ENCODE measurements around the gene SERTM2.

Gene SERTM2

GRCh38 chrX:111505783-111506182 lies 5.7 kb upstream of the SERTM2 start:
- H3K4me1 ChIP-seq (ENCODE audit: low read length): peaks cover 9% of the 10 kb centered on the region

GRCh38 chrX:111506826-111507225 lies 4.6 kb upstream of the SERTM2 start:
- no peak for TF ChIP-seq EZH2phosphoT487 (IDR thresholded peaks at IDR 0.05; ENCODE audit: low read depth)
- no peak for TF ChIP-seq CTCF (IDR thresholded peaks at IDR 0.05; ENCODE audit: low read depth, low read length)
- H4K20me1 ChIP-seq (ENCODE audit: insufficient read depth, low read length): no peaks in the 10 kb centered on the region
- no peaks in the 10 kb centered on the region for H3K27me3 ChIP-seq (ENCODE audit: low read depth, low read length)
- no peak overlapping the region for H3K4me2 ChIP-seq (ENCODE audit: low read length)
- peaks cover 18% of the 10 kb centered on the region for H3K4me1 ChIP-seq (ENCODE audit: low read length)
- H3K4me3 ChIP-seq (ENCODE audit: low read length): no peak overlapping the region
- H2AFZ ChIP-seq (ENCODE audit: low read depth, low read length): no peak overlapping the region
- no peaks in the 10 kb centered on the region for H3K9me3 ChIP-seq (ENCODE audit: insufficient read depth, low read length)
- H3K36me3 ChIP-seq (replicated peaks; ENCODE audit: low read depth, low read length): no peaks in the 10 kb centered on the region
- no peak overlapping the region for H3K9ac ChIP-seq (ENCODE audit: low read length)
- H3K27ac ChIP-seq (ENCODE audit: low read length): no peak overlapping the region
- no peaks in the 10 kb centered on the region for H3K79me2 ChIP-seq (ENCODE audit: low read length)

More at GRCh38 chrX:111505783-111506182, 5.7 kb upstream of the SERTM2 start:
- TF ChIP-seq EZH2phosphoT487 (IDR thresholded peaks at IDR 0.05; ENCODE audit: low read depth): no peak
- TF ChIP-seq CTCF (IDR thresholded peaks at IDR 0.05; ENCODE audit: low read depth, low read length): no peak
- Histone ChIP-seq H3K4me3 (ENCODE audit: low read length) (no peak overlapping the region), H3K79me2 (ENCODE audit: low read length) (no peaks in the 10 kb centered on the region), H2AFZ (ENCODE audit: low read depth, low read length) (no peak overlapping the region), H4K20me1 (ENCODE audit: insufficient read depth, low read length) (no peaks in the 10 kb centered on the region), H3K4me2 (ENCODE audit: low read length) (no peak overlapping the region), H3K27me3 (ENCODE audit: low read depth, low read length) (no peaks in the 10 kb centered on the region), H3K9me3 (ENCODE audit: insufficient read depth, low read length) (no peaks in the 10 kb centered on the region), H3K27ac (ENCODE audit: low read length) (no peak overlapping the region), H3K9ac (ENCODE audit: low read length) (no peak overlapping the region), H3K36me3 (replicated peaks; ENCODE audit: low read depth, low read length) (no peaks in the 10 kb centered on the region)

GRCh38 chrX:111507933-111508332 lies 3.5 kb upstream of the SERTM2 start:
- no peak for TF ChIP-seq CTCF (IDR thresholded peaks at IDR 0.05; ENCODE audit: low read depth, low read length)
- TF ChIP-seq EZH2phosphoT487 (IDR thresholded peaks at IDR 0.05; ENCODE audit: low read depth): no peak
- H2AFZ ChIP-seq (ENCODE audit: low read depth, low read length): no peak overlapping the region
- no peaks in the 10 kb centered on the region for H3K36me3 ChIP-seq (replicated peaks; ENCODE audit: low read depth, low read length)
- no peak overlapping the region for H3K4me2 ChIP-seq (ENCODE audit: low read length)
- H3K27ac ChIP-seq (ENCODE audit: low read length): no peak overlapping the region
- H4K20me1 ChIP-seq (ENCODE audit: insufficient read depth, low read length): no peaks in the 10 kb centered on the region
- peaks cover 21% of the 10 kb centered on the region for H3K4me1 ChIP-seq (ENCODE audit: low read length)
- no peaks in the 10 kb centered on the region for H3K9me3 ChIP-seq (ENCODE audit: insufficient read depth, low read length)
- no peak overlapping the region for H3K9ac ChIP-seq (ENCODE audit: low read length)
- H3K4me3 ChIP-seq (ENCODE audit: low read length): no peak overlapping the region
- no peaks in the 10 kb centered on the region for H3K27me3 ChIP-seq (ENCODE audit: low read depth, low read length)
- H3K79me2 ChIP-seq (ENCODE audit: low read length): no peaks in the 10 kb centered on the region

- Histone ChIP-seq H3K4me3 (ENCODE audit: low read length) (no peak overlapping the region), H3K79me2 (ENCODE audit: low read length) (no peaks in the 10 kb centered on the region), H3K27ac (ENCODE audit: low read length) (no peak overlapping the region), H3K4me2 (ENCODE audit: low read length) (no peak overlapping the region), H2AFZ (ENCODE audit: low read depth, low read length) (no peak overlapping the region), H4K20me1 (ENCODE audit: insufficient read depth, low read length) (no peaks in the 10 kb centered on the region), H3K9ac (ENCODE audit: low read length) (no peak overlapping the region), H3K4me1 (ENCODE audit: low read length) (peaks cover 13% of the 10 kb centered on the region), H3K27me3 (ENCODE audit: low read depth, low read length) (no peaks in the 10 kb centered on the region), H3K36me3 (replicated peaks; ENCODE audit: low read depth, low read length) (no peaks in the 10 kb centered on the region), H3K9me3 (ENCODE audit: insufficient read depth, low read length) (no peaks in the 10 kb centered on the region)
- TF ChIP-seq EZH2phosphoT487 (IDR thresholded peaks at IDR 0.05; ENCODE audit: low read depth) (no peak), CTCF (IDR thresholded peaks at IDR 0.05; ENCODE audit: low read depth, low read length) (no peak)
Observed at GRCh38 chrX:111515298-111515697, 3.9 kb downstream of the SERTM2 start.

Data from OCI-LY3 (cell line).